Measurements from ENCODE around the gene IGF1R.

The IGF1R gene

DNA sequence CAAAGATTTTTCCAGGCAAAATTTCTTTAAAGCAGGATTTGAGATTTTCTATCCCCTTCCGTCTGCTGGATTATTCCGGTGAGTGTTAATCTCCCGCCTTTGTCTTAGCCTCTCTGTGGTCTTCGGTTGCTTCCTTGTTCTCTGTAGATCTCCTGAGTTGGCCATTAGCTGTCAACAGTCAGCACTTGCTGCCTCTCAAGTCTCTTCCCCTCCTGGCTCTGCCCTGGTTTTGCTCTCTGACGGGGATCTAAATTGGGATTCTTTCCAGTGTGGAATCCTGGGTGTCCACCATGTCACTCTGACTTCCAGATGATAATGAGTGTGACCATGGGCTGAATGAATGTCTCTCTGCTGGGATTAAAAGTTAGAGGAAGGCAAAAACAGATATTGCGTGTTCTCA, 121.5 kb downstream of the IGF1R start:
- DNase-seq (ENCODE audit: low read depth): no peak
- TF ChIP-seq CTCF (IDR thresholded peaks at IDR 0.05; ENCODE audit: insufficient read depth, low read depth, low read length, missing control alignments): no peak
- no peak overlapping the region for H3K4me3 ChIP-seq (ENCODE audit: low read depth, low read length)

GRCh38 chr15:98770984-98771383, 122.6 kb downstream of the IGF1R start:
- H3K4me3 ChIP-seq (ENCODE audit: low read depth, low read length): no peak overlapping the region
- TF ChIP-seq CTCF (IDR thresholded peaks at IDR 0.05; ENCODE audit: insufficient read depth, low read depth, low read length, missing control alignments): no peak

DNA sequence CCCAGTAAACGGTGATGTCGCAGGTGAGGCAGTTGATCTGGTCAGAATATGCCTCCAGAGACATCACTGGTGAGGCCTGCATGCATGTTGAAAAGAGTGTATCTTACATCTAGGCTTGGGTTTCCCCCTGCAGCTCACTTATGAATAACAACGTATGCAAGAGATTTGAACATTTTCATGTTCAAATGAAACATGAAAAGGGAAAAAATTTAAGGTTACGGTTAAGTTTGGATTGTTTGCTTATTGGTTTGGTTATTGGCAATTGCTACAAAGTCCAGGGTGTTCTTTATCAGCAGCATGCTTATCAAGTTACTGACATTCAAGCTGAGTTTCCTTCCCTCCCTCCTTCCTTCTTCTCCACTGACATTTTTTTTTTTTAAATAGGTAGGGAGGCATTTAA, 123.2 kb downstream of the IGF1R start:
- no peak for TF ChIP-seq CTCF (IDR thresholded peaks at IDR 0.05; ENCODE audit: insufficient read depth, low read depth, low read length, missing control alignments)
- peak; percentile 37 for DNase-seq (ENCODE audit: low read depth)
- H3K4me3 ChIP-seq (ENCODE audit: low read depth, low read length): no peak overlapping the region

More at GRCh38 chr15:98770984-98771383, 122.6 kb downstream of the IGF1R start:
- DNase-seq (ENCODE audit: low read depth): no peak

DNA sequence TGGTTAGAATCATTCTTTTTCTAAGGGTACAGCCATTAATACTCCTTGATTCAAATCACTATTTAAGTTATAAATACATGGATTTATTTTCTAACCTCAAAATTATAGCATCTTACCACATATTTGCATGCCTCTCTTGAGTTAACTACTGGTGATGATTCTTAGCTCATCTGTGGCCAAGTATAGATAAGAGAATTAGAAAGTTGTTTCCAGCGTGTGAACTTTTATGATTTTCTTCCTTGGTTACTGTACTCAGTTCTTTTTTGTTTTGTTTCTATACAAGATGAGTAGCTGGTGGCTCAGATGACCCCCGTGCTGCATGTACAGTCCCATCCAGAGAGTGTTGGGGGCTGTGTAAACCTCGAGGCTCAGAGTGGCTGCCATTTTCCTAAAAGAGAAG, 124.6 kb downstream of the IGF1R start:
- peak; percentile 56 for DNase-seq (ENCODE audit: low read depth)
- no peak overlapping the region for H3K4me3 ChIP-seq (ENCODE audit: low read depth, low read length)
- no peak for TF ChIP-seq CTCF (IDR thresholded peaks at IDR 0.05; ENCODE audit: insufficient read depth, low read depth, low read length, missing control alignments)

GRCh38 chr15:98773616-98774015, 125.3 kb downstream of the IGF1R start:
- DNase-seq (ENCODE audit: low read depth): no peak
- H3K4me3 ChIP-seq (ENCODE audit: low read depth, low read length): no peak overlapping the region
- TF ChIP-seq CTCF (IDR thresholded peaks at IDR 0.05; ENCODE audit: insufficient read depth, low read depth, low read length, missing control alignments): no peak

DNA sequence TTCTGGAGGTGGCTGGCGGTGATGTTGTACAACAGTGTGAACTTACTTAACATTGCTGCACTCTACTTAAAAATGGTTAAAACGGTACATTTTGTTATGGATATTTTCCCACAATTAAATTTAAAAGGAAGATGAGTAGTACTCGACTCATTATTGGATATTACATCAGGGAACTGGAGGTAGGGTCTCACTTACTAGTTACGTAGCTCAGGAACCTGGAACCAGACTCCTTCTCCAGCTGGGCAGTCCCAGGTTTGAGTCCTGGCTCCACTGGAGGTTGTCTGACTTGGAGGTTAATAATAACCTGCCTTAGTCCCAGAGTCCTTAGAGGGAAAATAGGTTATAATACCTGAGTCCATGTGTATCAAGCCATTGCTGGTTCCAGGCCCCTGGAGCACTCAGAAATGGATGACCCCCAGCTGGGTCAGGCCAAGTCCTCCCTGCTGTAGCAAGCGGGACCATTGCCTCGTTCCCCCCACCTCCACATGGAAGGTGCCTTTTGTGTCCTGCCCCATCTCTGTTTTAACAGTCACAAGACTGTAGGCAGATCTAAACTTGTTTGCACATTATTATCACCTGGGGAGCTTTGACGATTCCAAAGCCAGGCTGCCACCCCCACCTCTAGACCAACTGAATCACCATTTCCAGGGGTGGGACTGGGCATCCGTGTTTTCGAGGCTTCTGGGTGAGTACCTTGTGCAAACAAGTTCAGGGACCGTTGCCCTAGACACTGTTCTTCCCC, 126.6 kb downstream of the IGF1R start:
- H3K4me3 ChIP-seq (ENCODE audit: low read depth, low read length): no peak overlapping the region
- no peak for TF ChIP-seq CTCF (IDR thresholded peaks at IDR 0.05; ENCODE audit: insufficient read depth, low read depth, low read length, missing control alignments)
- no peak for DNase-seq (ENCODE audit: low read depth)

All from GM12865 (cell line).